Measurements from ENCODE around the gene PRR36.

DNA sequence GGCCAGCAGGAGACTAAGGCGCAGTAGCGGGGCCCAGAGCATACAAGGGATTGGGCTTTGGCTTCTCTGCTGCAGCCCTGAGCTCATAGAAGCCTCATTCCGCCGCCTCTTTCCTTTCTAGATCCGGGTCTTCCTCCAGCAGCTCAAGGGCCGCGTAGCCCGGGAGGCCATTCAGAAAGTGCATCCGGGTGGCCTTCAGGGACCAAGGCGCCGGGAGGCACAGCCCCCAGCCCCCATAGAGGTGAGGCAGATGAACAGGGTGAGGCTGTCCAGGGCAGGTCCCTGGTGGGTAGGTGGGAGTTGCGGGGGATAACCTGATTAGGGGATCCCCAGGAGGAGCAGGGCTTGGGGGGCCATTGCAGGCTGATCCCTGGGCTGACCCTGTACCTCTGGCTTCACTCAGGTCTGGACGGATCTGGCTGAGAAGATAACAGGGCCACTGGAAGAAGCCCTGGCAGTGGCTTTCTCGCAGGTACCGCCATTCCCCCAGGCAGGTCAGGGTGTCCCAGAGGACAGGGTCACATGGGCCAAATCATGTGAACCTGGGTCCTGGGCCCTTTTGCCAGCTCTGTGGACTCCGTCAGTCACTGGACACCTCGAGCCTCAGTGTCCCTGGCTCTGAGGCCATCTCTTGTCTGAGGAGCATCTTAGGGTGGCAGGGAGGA, 47.2 kb upstream of the PRR36 start:
- TF ChIP-seq, protein P1, sequence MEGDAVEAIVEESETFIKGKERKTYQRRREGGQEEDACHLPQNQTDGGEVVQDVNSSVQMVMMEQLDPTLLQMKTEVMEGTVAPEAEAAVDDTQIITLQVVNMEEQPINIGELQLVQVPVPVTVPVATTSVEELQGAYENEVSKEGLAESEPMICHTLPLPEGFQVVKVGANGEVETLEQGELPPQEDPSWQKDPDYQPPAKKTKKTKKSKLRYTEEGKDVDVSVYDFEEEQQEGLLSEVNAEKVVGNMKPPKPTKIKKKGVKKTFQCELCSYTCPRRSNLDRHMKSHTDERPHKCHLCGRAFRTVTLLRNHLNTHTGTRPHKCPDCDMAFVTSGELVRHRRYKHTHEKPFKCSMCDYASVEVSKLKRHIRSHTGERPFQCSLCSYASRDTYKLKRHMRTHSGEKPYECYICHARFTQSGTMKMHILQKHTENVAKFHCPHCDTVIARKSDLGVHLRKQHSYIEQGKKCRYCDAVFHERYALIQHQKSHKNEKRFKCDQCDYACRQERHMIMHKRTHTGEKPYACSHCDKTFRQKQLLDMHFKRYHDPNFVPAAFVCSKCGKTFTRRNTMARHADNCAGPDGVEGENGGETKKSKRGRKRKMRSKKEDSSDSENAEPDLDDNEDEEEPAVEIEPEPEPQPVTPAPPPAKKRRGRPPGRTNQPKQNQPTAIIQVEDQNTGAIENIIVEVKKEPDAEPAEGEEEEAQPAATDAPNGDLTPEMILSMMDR (IDR thresholded peaks at IDR 0.05): no peak
- TF ChIP-seq POLR2A (IDR thresholded peaks at IDR 0.05): no peak

Data from Peyer's patch (tissue), 4 donors.